LNCaP clone FGC (cell line): ENCODE data around the gene CSPG5.
A peak's percentile ranks its signal among the peaks of the same experiment; 100 is the strongest.

Experiments
- DNase-seq: peaks from one replicate; pipeline ENCODE4 v3.0.0-alpha.2; 2011; ENCODE audit warnings: low read depth
- H3K4me3 ChIP-seq: 2 replicates; pipeline ENCODE4 v1.5.1; 2011; ENCODE audit warnings: mild to moderate bottlenecking, low read depth, low read length, control low read depth
- TF ChIP-seq, protein P1 (sequence below): IDR thresholded peaks from 2 replicates; pipeline ENCODE4 v1.5.1; 2012; ENCODE audit warnings: mild to moderate bottlenecking; ENCODE audit not compliant: control insufficient read depth, insufficient read depth; ENCODE audit errors: extremely low read depth

CSPG5 gene, protein sequence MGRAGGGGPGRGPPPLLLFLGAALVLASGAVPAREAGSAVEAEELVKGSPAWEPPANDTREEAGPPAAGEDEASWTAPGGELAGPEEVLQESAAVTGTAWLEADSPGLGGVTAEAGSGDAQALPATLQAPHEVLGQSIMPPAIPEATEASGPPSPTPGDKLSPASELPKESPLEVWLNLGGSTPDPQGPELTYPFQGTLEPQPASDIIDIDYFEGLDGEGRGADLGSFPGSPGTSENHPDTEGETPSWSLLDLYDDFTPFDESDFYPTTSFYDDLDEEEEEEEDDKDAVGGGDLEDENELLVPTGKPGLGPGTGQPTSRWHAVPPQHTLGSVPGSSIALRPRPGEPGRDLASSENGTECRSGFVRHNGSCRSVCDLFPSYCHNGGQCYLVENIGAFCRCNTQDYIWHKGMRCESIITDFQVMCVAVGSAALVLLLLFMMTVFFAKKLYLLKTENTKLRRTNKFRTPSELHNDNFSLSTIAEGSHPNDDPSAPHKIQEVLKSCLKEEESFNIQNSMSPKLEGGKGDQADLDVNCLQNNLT

DNA sequence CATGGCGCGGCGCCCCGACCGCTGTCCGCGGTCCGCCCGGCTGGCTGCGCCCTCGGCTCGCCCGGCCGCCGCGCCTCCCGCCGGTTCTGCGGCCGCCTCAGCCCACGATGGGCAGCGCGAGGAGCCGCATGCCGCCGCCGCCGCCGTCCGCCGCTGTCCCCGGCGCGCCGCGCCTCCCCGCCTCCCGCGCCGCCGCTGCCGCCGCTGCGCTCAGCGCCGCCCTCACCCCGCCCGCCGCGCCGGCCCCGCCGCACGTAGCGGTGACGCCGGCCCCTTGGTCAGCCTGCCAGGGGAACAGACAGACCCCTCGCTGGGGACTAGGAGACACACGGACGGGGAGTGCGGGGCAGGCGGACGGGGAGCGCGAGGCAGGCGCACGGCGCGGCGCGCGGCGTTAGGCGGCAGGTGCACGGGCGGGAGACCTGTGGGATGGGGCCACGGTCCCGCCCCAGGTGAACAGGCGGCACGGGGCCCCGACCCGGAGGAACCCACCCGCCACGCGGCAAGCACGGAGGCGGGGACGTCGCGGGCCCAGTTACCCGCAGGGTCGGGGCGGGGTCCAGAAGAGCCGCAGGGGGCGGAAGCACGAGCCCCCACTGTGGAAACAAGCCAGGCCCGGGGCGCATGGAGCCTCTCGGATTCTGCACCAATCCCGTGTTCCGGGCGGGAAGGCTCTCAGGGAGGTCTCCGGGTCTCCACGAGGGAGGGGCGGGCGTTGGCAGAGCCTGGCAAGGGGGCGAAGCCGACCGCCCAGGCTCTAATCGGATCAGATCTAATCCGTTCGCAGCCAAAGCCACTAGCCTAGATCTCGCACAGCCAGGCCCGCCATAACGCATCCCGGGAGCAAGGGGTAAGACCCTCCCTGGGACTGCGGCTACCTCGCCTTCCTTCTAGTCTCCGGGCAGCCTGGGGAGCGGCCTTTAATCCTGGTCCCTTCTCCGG lies at the start of gene CSPG5:
Gene CSPG5 (minus strand): TSS at position 175 of the 942 bp plus-strand sequence. CDS start 172 bp downstream, at position 3.
- H3K4me3 ChIP-seq, result peak within 1 kb of the TSS; percentile 57
- no peak for DNase-seq
- TF ChIP-seq, protein P1, sequence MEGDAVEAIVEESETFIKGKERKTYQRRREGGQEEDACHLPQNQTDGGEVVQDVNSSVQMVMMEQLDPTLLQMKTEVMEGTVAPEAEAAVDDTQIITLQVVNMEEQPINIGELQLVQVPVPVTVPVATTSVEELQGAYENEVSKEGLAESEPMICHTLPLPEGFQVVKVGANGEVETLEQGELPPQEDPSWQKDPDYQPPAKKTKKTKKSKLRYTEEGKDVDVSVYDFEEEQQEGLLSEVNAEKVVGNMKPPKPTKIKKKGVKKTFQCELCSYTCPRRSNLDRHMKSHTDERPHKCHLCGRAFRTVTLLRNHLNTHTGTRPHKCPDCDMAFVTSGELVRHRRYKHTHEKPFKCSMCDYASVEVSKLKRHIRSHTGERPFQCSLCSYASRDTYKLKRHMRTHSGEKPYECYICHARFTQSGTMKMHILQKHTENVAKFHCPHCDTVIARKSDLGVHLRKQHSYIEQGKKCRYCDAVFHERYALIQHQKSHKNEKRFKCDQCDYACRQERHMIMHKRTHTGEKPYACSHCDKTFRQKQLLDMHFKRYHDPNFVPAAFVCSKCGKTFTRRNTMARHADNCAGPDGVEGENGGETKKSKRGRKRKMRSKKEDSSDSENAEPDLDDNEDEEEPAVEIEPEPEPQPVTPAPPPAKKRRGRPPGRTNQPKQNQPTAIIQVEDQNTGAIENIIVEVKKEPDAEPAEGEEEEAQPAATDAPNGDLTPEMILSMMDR, result no peak

DNA sequence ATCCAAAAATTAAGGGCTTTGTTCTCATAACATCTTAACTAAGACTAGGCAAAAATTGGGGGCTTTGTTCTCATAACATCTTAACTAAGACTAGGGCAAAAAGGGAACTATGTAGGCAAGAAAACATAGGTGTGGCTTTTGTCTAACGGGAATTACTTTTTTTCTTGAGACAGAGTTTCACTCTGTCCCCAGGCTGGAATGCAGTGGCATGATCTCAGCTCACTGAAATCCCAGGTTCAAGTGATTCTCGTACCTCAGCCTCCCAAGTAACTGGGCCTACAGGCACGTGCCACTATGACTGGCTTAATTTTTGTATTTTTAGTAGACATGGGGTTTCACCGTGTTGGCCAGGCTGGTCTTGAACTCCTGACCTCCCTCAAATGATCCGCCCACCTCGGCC lies 49.8 kb upstream of the CSPG5 start:
- H3K4me3 ChIP-seq, result no peak overlapping the region

DNA sequence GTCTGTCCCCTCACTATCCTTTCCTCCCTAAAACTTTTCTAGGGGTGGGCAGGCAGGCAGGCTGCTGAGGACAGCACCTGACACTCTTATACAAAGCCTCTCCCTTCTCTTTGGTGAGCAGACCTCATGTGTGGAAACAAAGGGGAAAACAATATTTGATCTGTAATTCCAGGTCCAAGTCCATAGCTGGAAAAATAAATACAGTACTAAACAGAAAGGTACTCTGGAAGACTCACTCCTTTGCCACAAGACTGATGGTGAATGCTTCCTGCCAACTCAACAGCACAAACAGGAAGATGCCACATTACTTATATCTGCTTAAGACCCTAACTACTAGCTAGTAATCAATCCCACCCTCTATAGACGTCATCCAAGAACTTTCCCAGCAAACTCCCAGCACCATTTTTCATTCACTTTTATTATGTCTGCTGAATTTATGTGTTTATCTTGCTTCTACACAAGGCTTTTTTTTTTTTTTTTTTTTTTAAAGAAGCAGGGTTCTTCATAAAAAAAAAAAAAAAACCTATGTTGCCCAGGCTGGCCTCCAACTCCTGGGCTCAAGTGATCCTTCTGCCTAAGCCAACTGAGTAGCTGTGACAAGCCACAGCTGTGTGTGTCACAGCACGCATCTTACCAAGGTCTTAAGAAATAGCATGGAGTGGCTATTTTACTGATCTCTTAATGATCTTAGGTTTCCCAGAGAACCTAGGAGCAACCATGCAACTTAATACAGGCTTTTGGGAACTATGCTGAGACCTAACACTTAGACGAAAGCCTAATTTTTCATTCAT lies 44.2 kb upstream of the CSPG5 start:
- TF ChIP-seq, protein P1, result no peak
- no peak overlapping the region for H3K4me3 ChIP-seq
- no peak for DNase-seq

More for the DNA sequence above, 49.8 kb upstream of the CSPG5 start:
- TF ChIP-seq, protein P1, result no peak
- DNase-seq, result no peak

DNA sequence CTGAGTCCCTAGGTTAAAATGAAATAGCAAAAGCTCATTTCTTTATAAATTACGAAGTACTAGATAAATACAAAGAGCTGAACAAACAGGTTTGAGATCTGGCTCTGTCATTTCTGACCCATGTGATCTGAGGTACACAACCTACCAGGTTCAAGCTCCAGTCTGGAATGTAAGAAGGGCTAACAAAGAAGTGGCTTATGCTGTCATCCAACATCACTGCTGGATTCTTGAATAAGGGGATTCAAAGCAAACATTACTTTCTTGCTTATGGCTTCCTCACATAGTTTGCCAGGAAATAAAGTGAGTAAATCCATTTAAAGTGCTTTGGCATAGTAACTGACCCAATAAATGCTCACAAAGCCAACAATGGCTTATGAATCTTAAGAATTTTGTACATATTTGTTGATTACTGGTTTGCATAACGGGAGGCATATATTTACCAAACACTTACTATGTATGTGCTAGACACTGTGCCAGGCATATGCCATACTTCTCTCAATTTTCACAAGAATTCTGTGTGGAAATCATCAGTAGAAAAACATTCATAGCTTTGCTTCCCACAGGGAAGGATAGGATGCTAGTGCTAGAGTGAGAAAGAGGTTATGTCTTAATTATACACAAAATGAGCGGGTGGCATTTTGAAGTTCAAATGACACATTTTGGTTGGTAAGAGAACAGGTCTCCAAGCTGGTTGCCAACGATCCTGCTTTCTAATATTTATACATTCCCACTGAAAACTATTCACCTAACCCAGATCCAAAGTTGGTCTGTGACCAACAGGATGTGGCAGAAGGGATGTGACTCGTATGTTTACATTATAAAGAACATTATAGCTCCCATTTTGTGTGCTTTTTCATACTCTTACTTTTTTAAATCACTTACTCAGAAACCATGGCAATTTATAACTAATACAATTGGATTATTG lies 38.7 kb upstream of the CSPG5 start:
- TF ChIP-seq, protein P1, result no peak
- peak; percentile 68 for DNase-seq
- 0 out of 2 replicates have a peak overlapping the region, but pooled peaks have one; percentile 7 for H3K4me3 ChIP-seq

DNA sequence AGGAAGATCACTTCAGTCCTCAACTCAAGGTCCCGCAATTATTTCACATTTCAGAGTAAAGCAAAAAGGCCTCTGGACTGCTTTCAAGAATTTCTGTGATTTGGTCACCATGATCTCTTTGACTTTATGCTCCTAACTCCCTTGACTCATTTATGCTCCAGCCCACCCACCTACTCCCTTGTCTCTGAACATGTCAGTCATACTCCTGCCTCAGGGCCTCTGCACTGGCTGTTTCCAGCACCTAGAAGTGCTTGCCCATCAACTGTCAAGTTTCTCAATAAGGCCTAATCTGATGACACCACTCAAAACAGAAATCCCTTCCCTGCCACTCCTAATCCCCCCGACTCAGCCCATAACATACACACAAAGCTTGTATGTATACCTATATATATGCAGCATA lies 36.1 kb upstream of the CSPG5 start:
- TF ChIP-seq, protein P1, result no peak
- DNase-seq, result no peak
- no peak overlapping the region for H3K4me3 ChIP-seq

DNA sequence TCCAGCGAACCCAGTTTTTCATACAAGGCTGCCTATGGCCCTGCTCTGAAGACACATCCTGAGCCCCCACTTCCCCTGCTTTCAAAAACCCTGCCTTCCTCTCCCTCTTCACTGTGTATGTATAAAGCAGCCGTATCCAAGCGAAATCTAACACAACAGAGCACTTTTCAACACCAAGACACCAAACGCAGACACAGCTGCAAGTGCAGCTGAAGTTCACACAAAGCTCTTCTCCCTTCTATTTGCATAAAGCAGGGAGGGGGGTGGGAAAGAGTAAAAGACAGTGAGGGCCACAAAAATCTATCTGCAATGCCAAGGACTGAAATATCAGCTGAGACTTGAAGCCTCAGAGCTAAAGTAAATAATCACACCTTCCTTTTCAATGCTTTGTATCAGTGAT lies 35.1 kb upstream of the CSPG5 start:
- no peak overlapping the region for H3K4me3 ChIP-seq
- TF ChIP-seq, protein P1, result no peak
- no peak for DNase-seq
